Keratinocyte (primary cell): Measurements from ENCODE around the gene KRT14. TPM values are rescaled to one million over a fixed set of nuclear protein-coding genes. Genes with fewer than 3 reads are reported as not detected.
A peak's percentile ranks its signal among the peaks of the same experiment; 100 is the strongest.

Source experiments
- DNase-seq: peaks from one replicate; pipeline ENCODE4 v3.0.0-alpha.2; 2011; ENCODE audit warnings: low read depth, missing footprints, low spot score
- FAIRE-seq: peaks from 2 replicates; lab custom pipeline; 2011; peaks lifted over from hg19 to GRCh38; lab: Jason Lieb, UNC
- H2AFZ ChIP-seq: 2 replicates; pipeline ENCODE4 v1.6.0; 2012; ENCODE audit warnings: low read length, control low read depth, inconsistent platforms; ENCODE audit not compliant: control insufficient read depth
- H3K27ac ChIP-seq: 2 replicates; pipeline ENCODE4 v1.5.1; 2011; ENCODE audit warnings: low read length; ENCODE audit not compliant: control insufficient read depth, insufficient read depth
- H3K27me3 ChIP-seq: 3 replicates; pipeline ENCODE4 v1.6.0; 2011; ENCODE audit warnings: low read length; ENCODE audit not compliant: control insufficient read depth, insufficient read depth; ENCODE audit errors: extremely low read depth
- H3K36me3 ChIP-seq, 2 experiments: 2 replicates in 1 of 2; 3 replicates in 1 of 2; pipeline ENCODE4 v1.5.1; 2011; ENCODE audit warnings: low read length in 2 of 2, mild to moderate bottlenecking in 1 of 2; ENCODE audit not compliant: control insufficient read depth in 2 of 2, insufficient read depth in 2 of 2; ENCODE audit errors: extremely low read depth in 1 of 2
- H3K4me1 ChIP-seq: 3 replicates; pipeline ENCODE4 v1.5.1; 2011; ENCODE audit warnings: low read length; ENCODE audit not compliant: control insufficient read depth, insufficient read depth; ENCODE audit errors: extremely low read depth
- H3K4me2 ChIP-seq: 3 replicates; pipeline ENCODE4 v1.6.0; 2011; ENCODE audit warnings: low read depth, low read length; ENCODE audit not compliant: control insufficient read depth, insufficient read depth; ENCODE audit errors: extremely low read depth
- H3K4me3 ChIP-seq, 3 experiments: fragments of 200-600 bp in 1 of 3; sonication (generic) in 1 of 3; 2 replicates in 2 of 3; 3 replicates in 1 of 3; pipeline ENCODE4 v1.5.1; 2011 to 2016; ENCODE audit warnings: low read length in 3 of 3, mild to moderate bottlenecking in 3 of 3, control low read depth in 2 of 3, inconsistent platforms in 1 of 3, low read depth in 1 of 3, mixed read lengths in 1 of 3, mixed run types in 1 of 3, moderate library complexity in 1 of 3; ENCODE audit not compliant: control insufficient read depth in 2 of 3, insufficient read depth in 2 of 3; ENCODE audit errors: extremely low read depth in 1 of 3
- H3K79me2 ChIP-seq: 2 replicates; pipeline ENCODE4 v1.6.0; 2012; ENCODE audit warnings: low read length; ENCODE audit not compliant: control insufficient read depth, insufficient read depth
- H3K9ac ChIP-seq: 3 replicates; pipeline ENCODE4 v1.6.0; 2011; ENCODE audit warnings: low read length; ENCODE audit not compliant: control insufficient read depth, insufficient read depth; ENCODE audit errors: extremely low read depth
- H3K9me1 ChIP-seq: 3 replicates; pipeline ENCODE4 v1.6.0; 2011; ENCODE audit warnings: low read length; ENCODE audit not compliant: control insufficient read depth, insufficient read depth; ENCODE audit errors: extremely low read depth
- H3K9me3 ChIP-seq: 2 replicates; pipeline ENCODE4 v1.5.1; 2012; ENCODE audit warnings: low read depth, low read length; ENCODE audit not compliant: control insufficient read depth
- H4K20me1 ChIP-seq: 3 replicates; pipeline ENCODE4 v1.6.0; 2011; ENCODE audit warnings: low read length; ENCODE audit not compliant: control insufficient read depth, insufficient read depth; ENCODE audit errors: extremely low read depth
- CTCF ChIP-seq, 3 experiments: IDR thresholded peaks in 1 of 3; conservative IDR thresholded peaks in 1 of 3; optimal IDR thresholded peaks in 1 of 3; 2 replicates in 2 of 3; 3 replicates in 1 of 3; pipeline versions ENCODE3 to v1.5.1; 2011; ENCODE audit warnings: low read length in 3 of 3, mild to moderate bottlenecking in 3 of 3, moderate library complexity in 2 of 3, control low read depth in 1 of 3, inconsistent platforms in 1 of 3; ENCODE audit not compliant: insufficient read depth in 2 of 3; ENCODE audit errors: extremely low read depth in 1 of 3
- EZH2 ChIP-seq: IDR thresholded peaks from one replicate; pipeline ENCODE4 v1.6.1; 2012; ENCODE audit warnings: inconsistent platforms, mild to moderate bottlenecking, low read length, moderate library complexity
- dilution Hi-C: fragments of 300-500 bp; cut with MboI; formaldehyde crosslinking; loops from one replicate; pipeline ENCODE4 v1.7.0; 2020; ENCODE audit warnings: low sequenced_read_pairs; ENCODE audit not compliant: extremely low pct_ligation_motif_present
- polyA plus RNA-seq, 5 experiments: library from polyadenylated mRNA; depleted of rRNA in 3 of 5; stranded (reverse) in 3 of 5; stranded (forward) in 1 of 5; unstranded in 1 of 5; fragments of >200 nt; gene quantifications; 1 replicate in 1 of 5; 2 replicates in 3 of 5; 3 replicates in 1 of 5; pipeline versions ENCODE4 v1.2.1 to v1.2.3, GENCODE V29; 2011 to 2012; ENCODE audit warnings: missing spikeins in 2 of 5, low read depth in 1 of 5, low replicate concordance in 1 of 5

KRT14 gene
- polyA plus RNA-seq, 1 donor (not counting 4 experiments of a cell fraction or from before 2014, with no cell fraction given), result 26,041 TPM

- H2AFZ ChIP-seq, result no peak overlapping the region
- H3K4me1 ChIP-seq, result peaks cover 44% of the 10 kb centered on the region
- no peak overlapping the region for H3K4me3 ChIP-seq
- H4K20me1 ChIP-seq, result no peaks in the 10 kb centered on the region
- DNase-seq, result no peak
- H3K4me2 ChIP-seq, result no peak overlapping the region
- H3K27me3 ChIP-seq, result no peaks in the 10 kb centered on the region
- no peak overlapping the region for H3K27ac ChIP-seq
- peak; percentile 85 for FAIRE-seq
- dilution Hi-C loops, result no loop called here
- H3K9me1 ChIP-seq, result no peaks in the 10 kb centered on the region
- H3K36me3 ChIP-seq, result peaks cover 3 to 20% of the 10 kb centered on the region in 2 experiments
- no peak overlapping the region for H3K9ac ChIP-seq
- H3K9me3 ChIP-seq, result no peaks in the 10 kb centered on the region
- H3K79me2 ChIP-seq, result peaks cover 15% of the 10 kb centered on the region
- TF ChIP-seq CTCF (optimal IDR thresholded peaks at IDR 0.05 in 1 of 3, IDR thresholded peaks at IDR 0.05 in 1 of 3, conservative IDR thresholded peaks at IDR 0.05 in 1 of 3; ENCODE audit: extremely low read depth in 1 of 3, insufficient read depth in 2 of 3, low read length in 3 of 3) (no peak), EZH2 (no peak)
These were observed 32.6 kb upstream of the KRT14 start for GRCh38 chr17:41619036-41619926.

GRCh38 chr17:41618341-41619035 is 31.8 kb upstream of the KRT14 start:
- DNase-seq (no peak), FAIRE-seq (no peak)
- H3K4me1 ChIP-seq, result peaks cover 44% of the 10 kb centered on the region
- peaks cover 3 to 20% of the 10 kb centered on the region in 2 experiments for H3K36me3 ChIP-seq
- TF ChIP-seq CTCF (optimal IDR thresholded peaks at IDR 0.05 in 1 of 3, IDR thresholded peaks at IDR 0.05 in 1 of 3, conservative IDR thresholded peaks at IDR 0.05 in 1 of 3; ENCODE audit: extremely low read depth in 1 of 3, insufficient read depth in 2 of 3, low read length in 3 of 3) (no peak), EZH2 (no peak)
- no peaks in the 10 kb centered on the region for H3K9me3 ChIP-seq
- H3K4me3 ChIP-seq, result no peak overlapping the region
- no peak overlapping the region for H2AFZ ChIP-seq
- H3K27ac ChIP-seq, result peak overlapping the region; percentile 36
- peaks cover 11% of the 10 kb centered on the region for H3K79me2 ChIP-seq
- no peaks in the 10 kb centered on the region for H3K9me1 ChIP-seq
- dilution Hi-C loops, result no loop called here
- H4K20me1 ChIP-seq, result no peaks in the 10 kb centered on the region
- no peak overlapping the region for H3K9ac ChIP-seq
- H3K4me2 ChIP-seq, result no peak overlapping the region
- no peaks in the 10 kb centered on the region for H3K27me3 ChIP-seq
